ENCODE measurements around the gene ULK4.
"Not testable (repeated sequence)": the region's sequence is repeated elsewhere in the genome, so short reads cannot be mapped to it uniquely, and the experiment has no call there.

DNA sequence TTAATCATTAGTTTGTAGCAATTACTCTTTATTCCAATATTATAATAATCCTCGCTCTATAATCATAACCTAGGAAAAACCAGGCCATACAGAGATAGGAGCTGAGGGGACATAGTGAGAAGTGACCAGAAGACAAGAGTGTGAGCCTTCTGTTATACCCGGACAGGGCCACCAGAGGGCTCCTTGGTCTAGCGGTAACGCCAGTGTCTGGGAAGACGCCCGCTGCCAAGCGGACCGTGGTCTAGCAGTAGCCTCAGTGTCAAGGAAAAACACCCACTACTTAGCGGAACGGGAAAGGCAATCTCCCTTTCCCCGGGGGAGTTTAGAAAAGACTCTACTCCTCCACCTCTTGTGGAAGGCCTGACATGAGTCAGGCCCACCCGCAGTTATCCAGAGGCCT, 266.1 kb downstream of the ULK4 start:
- not testable (repeated sequence) for TF ChIP-seq POLR3A (IDR thresholded peaks at IDR 0.05; ENCODE audit: borderline replicate concordance, extremely low read depth, insufficient read depth, insufficient read length); POLR2A (conservative IDR thresholded peaks at IDR 0.05); PCBP1 (IDR thresholded peaks at IDR 0.05; ENCODE audit: low read depth, low read length, poor library complexity, severe bottlenecking)
- TF ChIP-seq, protein P1, sequence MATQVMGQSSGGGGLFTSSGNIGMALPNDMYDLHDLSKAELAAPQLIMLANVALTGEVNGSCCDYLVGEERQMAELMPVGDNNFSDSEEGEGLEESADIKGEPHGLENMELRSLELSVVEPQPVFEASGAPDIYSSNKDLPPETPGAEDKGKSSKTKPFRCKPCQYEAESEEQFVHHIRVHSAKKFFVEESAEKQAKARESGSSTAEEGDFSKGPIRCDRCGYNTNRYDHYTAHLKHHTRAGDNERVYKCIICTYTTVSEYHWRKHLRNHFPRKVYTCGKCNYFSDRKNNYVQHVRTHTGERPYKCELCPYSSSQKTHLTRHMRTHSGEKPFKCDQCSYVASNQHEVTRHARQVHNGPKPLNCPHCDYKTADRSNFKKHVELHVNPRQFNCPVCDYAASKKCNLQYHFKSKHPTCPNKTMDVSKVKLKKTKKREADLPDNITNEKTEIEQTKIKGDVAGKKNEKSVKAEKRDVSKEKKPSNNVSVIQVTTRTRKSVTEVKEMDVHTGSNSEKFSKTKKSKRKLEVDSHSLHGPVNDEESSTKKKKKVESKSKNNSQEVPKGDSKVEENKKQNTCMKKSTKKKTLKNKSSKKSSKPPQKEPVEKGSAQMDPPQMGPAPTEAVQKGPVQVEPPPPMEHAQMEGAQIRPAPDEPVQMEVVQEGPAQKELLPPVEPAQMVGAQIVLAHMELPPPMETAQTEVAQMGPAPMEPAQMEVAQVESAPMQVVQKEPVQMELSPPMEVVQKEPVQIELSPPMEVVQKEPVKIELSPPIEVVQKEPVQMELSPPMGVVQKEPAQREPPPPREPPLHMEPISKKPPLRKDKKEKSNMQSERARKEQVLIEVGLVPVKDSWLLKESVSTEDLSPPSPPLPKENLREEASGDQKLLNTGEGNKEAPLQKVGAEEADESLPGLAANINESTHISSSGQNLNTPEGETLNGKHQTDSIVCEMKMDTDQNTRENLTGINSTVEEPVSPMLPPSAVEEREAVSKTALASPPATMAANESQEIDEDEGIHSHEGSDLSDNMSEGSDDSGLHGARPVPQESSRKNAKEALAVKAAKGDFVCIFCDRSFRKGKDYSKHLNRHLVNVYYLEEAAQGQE (IDR thresholded peaks at IDR 0.05; ENCODE audit: borderline replicate concordance): peak; percentile 50; the same call in 1 of the 2 replicates
- TF ChIP-seq, protein P1 (CRISPR knock-in tag; IDR thresholded peaks at IDR 0.05; ENCODE audit: low read depth): not testable (repeated sequence)
- TF ChIP-seq, protein P2, sequence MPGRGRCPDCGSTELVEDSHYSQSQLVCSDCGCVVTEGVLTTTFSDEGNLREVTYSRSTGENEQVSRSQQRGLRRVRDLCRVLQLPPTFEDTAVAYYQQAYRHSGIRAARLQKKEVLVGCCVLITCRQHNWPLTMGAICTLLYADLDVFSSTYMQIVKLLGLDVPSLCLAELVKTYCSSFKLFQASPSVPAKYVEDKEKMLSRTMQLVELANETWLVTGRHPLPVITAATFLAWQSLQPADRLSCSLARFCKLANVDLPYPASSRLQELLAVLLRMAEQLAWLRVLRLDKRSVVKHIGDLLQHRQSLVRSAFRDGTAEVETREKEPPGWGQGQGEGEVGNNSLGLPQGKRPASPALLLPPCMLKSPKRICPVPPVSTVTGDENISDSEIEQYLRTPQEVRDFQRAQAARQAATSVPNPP (IDR thresholded peaks at IDR 0.05; ENCODE audit: borderline replicate concordance, insufficient read depth, insufficient read length): not testable (repeated sequence)

All from K562 (cell line).